HG02852 (cell line): ENCODE results near the gene TMEM143.
"Not testable (repeated sequence)": the region's sequence is repeated elsewhere in the genome, so short reads cannot be mapped to it uniquely, and the experiment has no call there.

Source experiments
- ATAC-seq: cut with Tn5 transposase; IDR thresholded peaks from one replicate; pipeline ENCODE4 v1.9.1; 2021; ENCODE audit warnings: mild to moderate bottlenecking, moderate library complexity; ENCODE audit not compliant: unreplicated experiment

Gene TMEM143

DNA sequence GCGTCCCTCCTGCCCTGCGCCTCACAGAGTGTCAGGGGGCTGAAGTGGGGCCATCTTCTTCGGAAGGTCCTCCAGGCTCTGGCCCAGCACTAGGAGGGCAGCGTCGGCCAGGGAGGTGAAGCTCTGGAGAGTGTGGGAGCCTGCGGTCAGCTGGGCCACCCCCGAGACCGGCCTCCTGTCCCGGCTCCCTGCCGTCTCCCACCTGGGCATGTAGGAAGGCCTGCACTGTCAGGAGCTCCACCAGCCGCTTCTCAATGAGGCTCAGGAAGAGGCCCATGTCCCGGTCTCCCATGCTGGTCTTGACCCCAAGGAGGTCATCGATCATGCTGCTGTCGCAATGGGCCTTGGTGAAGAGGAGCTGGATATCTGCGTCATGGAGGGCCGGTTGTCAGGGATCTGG is 65.8 kb downstream of the TMEM143 start:
- no peak for ATAC-seq

DNA sequence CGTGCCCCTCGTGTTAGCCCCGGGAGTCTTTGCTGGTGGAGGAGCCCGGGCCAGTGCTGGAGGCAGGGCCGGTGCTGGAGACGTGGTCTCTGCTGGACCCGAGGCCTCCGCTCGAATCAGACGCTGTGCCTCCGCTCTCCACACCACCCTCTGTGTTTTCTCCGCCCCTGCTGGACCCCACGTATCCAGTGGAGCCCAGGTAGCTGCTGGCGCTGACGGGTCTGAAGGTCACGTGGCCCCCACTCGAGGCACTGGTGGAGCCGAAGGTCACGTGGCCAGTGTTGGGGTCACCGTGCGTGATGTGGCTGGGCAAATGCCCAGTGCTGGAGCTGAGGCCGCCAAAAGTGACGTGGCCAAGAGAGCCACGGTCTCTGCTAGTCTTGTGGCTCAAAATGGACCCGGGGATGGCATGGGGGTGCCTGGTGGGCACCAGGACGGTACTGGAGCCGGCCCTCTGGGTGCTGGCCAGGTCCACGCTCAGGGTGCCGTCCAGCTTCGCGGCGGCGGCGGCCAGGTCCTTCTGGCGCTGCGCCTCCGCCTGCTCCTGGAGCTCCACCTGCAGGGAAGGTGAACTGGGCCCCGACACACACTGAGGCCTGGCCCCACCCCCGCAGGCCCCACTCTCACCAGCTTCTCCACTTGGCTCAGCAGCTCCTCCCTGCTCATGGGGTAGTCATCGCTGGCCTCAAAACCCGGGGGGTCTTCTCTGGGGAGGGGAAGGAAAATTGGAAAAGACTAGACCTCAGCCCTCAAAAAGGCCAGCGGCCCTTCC is 66.6 kb downstream of the TMEM143 start:
- ATAC-seq = no peak

DNA sequence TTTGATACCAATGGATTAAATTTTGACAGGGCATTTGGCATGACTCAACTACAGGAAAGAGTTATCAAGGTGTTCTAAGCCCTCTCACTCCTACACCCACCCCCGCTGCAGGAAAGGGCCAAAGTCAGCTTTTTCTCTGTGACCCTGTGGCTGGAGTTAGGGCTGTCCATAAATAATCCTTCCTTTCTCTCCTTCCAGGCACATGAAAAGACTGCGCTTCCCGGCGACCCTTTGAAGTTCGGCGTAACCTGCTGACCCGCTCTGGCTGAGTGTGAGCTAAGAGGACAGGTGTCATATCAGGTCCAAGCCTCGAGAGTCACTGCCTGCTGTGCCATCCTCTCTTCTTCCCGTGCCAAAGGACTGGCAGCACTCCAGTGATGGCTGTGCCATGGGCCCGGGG is 68.3 kb downstream of the TMEM143 start:
- no peak for ATAC-seq

DNA sequence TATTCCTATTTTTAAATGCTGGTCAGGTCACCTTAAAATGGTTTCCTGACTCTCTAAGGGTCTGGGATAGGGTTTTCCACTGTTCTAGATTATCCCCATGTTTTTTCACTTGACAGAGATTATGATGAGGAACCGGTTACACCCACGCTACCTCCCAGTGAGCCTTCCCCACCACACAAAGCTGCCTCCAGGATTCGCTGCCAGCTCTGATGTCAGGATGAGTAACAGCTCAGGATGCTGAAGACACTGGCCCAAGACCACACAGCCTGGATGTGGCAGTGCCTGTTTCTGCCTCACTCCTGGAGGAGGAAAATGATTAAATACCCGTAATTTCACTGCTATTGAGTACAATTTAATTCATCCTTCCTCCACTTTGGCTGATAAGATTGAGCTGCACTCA is 70.9 kb downstream of the TMEM143 start:
- ATAC-seq = no peak

DNA sequence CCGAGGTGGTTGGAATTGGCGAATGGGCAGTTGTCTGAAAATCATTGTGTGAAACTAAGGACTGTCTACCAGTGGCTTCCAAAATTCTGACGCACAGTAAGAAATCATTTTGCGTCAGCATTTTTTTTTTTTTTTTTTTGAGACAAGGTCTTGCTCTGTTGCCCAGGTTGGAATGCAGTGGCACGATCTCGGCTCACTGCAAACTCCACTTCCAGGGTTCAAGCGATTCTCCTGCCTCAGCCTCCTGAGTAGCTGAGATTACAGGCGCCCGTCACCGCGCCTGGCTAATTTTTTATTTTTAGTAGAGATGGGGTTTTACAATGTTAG is 72.3 kb downstream of the TMEM143 start:
- ATAC-seq = not testable (repeated sequence)

DNA sequence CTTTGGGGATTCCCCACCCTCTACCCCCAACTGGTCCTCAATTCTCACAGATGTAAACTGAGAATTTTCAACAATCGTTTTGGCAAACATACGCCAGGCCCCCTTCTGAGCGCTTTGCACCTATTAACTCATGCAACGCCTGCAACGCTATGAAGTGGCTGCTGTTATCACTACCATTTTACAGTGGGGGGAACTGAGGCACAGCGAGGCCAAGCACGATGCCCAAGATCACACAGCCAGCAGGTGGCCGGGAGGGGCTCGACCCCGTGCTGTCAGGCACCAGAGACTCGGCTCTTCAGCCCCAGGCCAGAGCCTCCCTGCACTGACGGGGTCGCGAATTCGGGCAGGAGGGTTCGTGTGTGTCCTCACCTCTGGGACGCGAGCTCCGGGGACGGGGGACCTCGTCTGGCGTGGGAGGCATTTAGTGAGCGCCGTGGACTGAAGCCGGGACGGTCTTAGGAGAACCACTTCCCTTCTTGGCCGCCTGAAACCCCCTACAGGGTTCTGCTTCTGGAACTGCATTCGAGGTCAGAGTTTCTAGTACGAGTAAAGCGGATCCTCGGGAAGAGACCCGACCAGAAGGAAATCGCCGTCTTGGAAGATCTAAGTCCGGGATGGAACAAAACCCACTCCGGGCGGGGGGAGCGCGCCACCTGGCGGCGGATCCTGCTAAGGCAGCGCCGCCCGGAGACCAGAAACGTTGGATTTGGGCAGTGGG is 72.8 kb downstream of the TMEM143 start:
- no peak for ATAC-seq

DNA sequence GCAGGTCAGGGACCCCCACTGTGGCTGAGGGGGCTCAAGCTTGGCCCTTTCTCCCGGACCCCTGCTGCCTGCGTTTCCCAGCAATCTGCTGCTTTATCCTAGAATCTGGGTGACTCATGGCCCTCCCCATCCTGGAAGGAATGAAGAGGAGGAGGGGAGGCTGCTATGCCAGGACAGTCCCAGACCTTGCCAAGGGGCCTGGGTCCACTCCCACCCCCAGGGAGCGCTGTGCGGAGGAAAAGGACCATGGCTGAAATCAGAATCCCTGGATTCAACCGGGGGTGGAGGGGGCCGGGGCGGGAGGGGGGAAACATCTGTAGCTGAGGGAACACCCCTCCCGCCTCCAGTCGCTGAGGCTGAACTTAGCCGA is 73.4 kb downstream of the TMEM143 start:
- no peak for ATAC-seq

DNA sequence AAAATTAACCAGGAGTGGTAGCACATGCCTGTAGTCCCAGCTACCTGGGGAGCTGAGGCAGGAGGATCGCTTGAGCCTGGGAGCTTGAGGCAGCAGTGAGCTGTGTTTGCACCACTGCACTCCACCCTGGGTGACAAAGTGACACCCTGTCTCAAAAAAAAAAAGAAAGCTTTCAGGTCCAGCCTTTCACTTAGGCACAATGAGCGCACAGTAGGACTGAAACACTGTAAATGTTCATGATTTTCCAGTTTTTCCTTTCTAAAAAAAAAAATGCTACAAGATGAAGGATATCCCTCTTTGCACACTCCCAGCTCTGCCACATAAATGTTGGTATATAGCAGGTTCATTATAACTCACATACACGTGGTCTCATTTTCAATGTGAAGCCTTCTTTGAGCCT is 76.0 kb downstream of the TMEM143 start:
- ATAC-seq = no peak

DNA sequence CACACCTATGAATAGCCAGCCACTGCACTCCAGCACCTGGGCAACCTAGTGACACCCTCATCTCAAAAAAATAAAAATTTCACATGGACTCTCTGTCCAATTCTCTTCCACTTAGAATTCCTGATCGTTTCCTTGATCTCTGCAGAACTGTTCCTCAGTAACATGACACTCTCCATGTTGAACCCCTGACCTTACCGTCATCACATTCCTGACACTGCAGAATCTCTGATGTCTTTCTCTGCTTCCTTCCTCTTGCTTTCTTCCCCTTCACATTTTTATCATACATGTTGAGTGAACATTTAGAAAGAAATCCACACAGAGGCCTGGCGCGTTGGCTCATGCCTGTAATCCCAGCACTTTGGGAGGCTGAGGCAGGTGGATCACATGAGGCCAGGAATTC is 78.8 kb downstream of the TMEM143 start:
- ATAC-seq = no peak

DNA sequence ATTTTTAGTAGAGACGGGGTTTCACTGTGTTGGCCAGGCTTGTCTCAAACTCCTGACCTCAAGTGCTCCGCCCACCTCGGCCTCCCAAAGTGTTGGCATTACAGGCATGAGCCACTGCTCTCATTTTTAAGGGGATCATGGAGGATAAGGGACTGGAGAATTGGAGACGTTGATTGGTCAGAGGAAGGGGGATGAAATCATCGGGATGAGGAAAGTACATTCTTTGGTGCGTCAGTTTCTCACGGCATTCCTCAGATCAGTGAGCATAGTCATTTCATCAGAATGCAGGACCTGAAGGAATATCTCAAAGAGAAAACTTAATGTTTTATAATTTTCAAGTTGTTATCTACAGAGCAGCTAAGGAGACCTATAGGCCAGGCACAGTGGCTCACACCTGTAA is 79.8 kb downstream of the TMEM143 start:
- ATAC-seq = no peak
